Uterus (tissue), 4 donors: ENCODE data around the gene LGMN. TPM values are rescaled to one million over a fixed set of nuclear protein-coding genes. Genes with fewer than 3 reads are reported as not detected.
A peak's percentile ranks its signal among the peaks of the same experiment; 100 is the strongest.
"Not testable (repeated sequence)": the region's sequence is repeated elsewhere in the genome, so short reads cannot be mapped to it uniquely, and the experiment has no call there.

Source experiments
- DNase-seq, 2 donors: peaks; one replicate each; pipeline ENCODE4 v3.0.0-alpha.2; 2019 to 2020
- H3K27ac ChIP-seq, 2 donors: fragments of 200-600 bp; sonication (generic); 1 replicate in 1 of 2; 2 replicates in 1 of 2; pipeline ENCODE4 v1.5.1; 2016 to 2018
- H3K27me3 ChIP-seq, 2 donors: fragments of 200-600 bp; sonication (generic); one replicate each; pipeline ENCODE4 v1.5.1; 2018 to 2019; ENCODE audit warnings: control low read depth in 1 of 2
- H3K36me3 ChIP-seq, 2 donors: fragments of 200-600 bp; sonication (generic); one replicate each; pipeline ENCODE4 v1.5.1; 2019; ENCODE audit warnings: control low read depth in 1 of 2
- H3K4me1 ChIP-seq, 2 donors: fragments of 200-600 bp; sonication (generic); one replicate each; pipeline ENCODE4 v1.5.1; 2018 to 2019; ENCODE audit warnings: control low read depth in 1 of 2
- H3K4me3 ChIP-seq, 2 donors: fragments of 200-600 bp; sonication (generic); 1 replicate in 1 of 2; 2 replicates in 1 of 2; pipeline ENCODE4 v1.5.1; 2018 to 2019; ENCODE audit warnings: mild to moderate bottlenecking in 1 of 2
- H3K9me3 ChIP-seq, 2 donors: fragments of 200-600 bp; sonication (generic); one replicate each; pipeline ENCODE4 v1.5.1; 2019; ENCODE audit warnings: control low read depth in 1 of 2
- CTCF ChIP-seq, 4 experiments: fragments of 200-600 bp in 2 of 4; fragments of 450-650 bp in 2 of 4; sonication (generic) in 2 of 4; IDR thresholded peaks; one replicate each; pipeline ENCODE4 v1.5.1; 2016 to 2019; ENCODE audit warnings: antibody characterized with exemption in 4 of 4, mild to moderate bottlenecking in 2 of 4, moderate library complexity in 1 of 4
- POLR2A ChIP-seq, 2 donors: fragments of 450-650 bp; IDR thresholded peaks; one replicate each; pipeline ENCODE4 v1.6.1; 2016; ENCODE audit warnings: antibody characterized with exemption in 2 of 2, mild to moderate bottlenecking in 1 of 2, moderate library complexity in 1 of 2
- intact Hi-C: fragments of 100-400 bp; cut with DNase I; formaldehyde crosslinking; loops from one replicate; pipeline ENCODE4 v1.15.1; 2023; ENCODE audit warnings: low total_unique reads
- total RNA-seq, 4 donors: library from RNA; depleted of rRNA in 3 of 4; stranded (reverse); fragments of >200 nt in 3 of 4; gene quantifications; one replicate each; pipeline versions ENCODE4 v1.1.0 to v1.2.4, GENCODE V29; 2014 to 2023
- donor health status: DM: yes; HTN: yes; CAD: no.

LGMN gene
- total RNA-seq, 4 donors from 2014 or later: 13.6 to 91.4 (median 69.1) TPM

DNA sequence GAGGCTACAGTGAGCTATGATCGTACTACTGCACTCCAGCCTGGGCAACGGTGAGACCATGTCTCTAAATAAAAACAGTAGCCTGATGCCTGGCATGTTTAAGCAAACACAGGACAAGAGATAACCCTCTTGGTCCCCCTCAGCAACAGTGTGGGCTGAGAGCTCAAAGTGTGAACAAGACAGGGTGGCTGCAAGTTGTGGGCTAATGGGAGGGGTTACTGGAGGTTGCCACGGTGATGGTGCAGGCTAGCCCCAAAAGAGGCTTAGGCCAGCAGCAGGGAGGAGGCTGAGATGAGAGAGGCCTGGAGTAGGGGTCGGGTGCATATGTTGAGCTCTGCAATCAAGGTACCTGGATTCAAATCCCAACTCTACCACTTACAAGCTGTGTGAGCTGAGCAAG lies 3.4 kb upstream of the LGMN start:
- intact Hi-C loops: no loop called here
- H3K4me1 ChIP-seq: no peaks in the 10 kb centered on the region
- no peak overlapping the region for H3K27ac ChIP-seq
- TF ChIP-seq CTCF (IDR thresholded peaks at IDR 0.05) (no peak), POLR2A (IDR thresholded peaks at IDR 0.05) (no peak)
- H3K36me3 ChIP-seq: no peaks in the 10 kb centered on the region
- no peak overlapping the region for H3K4me3 ChIP-seq
- no peak for DNase-seq
- no peaks in the 10 kb centered on the region for H3K27me3 ChIP-seq
- no peaks in the 10 kb centered on the region for H3K9me3 ChIP-seq

- H3K4me1 ChIP-seq: no peaks in the 10 kb centered on the region
- no peak for TF ChIP-seq CTCF (IDR thresholded peaks at IDR 0.05)
- TF ChIP-seq POLR2A (IDR thresholded peaks at IDR 0.05): no peak
- no peaks in the 10 kb centered on the region for H3K27me3 ChIP-seq
- intact Hi-C loops: no loop called here
- H3K36me3 ChIP-seq: no peaks in the 10 kb centered on the region
- no peak overlapping the region for H3K4me3 ChIP-seq
- no peaks in the 10 kb centered on the region for H3K9me3 ChIP-seq
- no peak overlapping the region for H3K27ac ChIP-seq
- no peak for DNase-seq
These were observed 2.6 kb upstream of the LGMN start for GRCh38 chr14:92750994-92751400.

DNA sequence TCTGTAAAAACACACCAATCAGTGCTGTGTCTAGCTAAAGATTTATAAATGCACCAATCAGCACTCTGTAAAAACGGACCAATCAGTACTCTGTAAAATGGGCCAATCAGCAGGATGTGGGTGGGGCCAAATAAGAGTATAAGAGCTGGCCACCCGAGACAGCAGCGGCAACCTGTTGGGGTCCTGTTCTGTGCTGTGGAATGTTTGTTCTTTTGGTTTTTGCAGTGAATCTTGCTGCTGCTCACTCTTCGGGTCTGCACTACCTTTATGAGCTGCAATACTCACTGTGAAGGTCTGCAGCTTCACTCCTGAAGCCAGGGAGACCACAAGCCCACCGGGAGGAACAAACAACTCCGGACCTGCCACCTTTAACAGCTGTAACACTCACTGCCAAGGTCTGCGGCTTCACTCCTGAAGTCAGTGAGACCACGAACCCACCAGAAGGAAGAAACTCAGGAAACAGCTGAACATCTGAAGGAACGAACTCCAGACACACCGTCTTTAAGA lies 1.8 kb upstream of the LGMN start:
- DNase-seq, H3K4me1 ChIP-seq, H3K4me3 ChIP-seq, H3K9me3 ChIP-seq, H3K27ac ChIP-seq, intact Hi-C loops, H3K27me3 ChIP-seq, H3K36me3 ChIP-seq: not testable (repeated sequence)

- no peaks in the 10 kb centered on the region for H3K9me3 ChIP-seq
- no peaks in the 10 kb centered on the region for H3K27me3 ChIP-seq
- intact Hi-C loops: no loop called here
- H3K36me3 ChIP-seq: no peaks in the 10 kb centered on the region
- TF ChIP-seq CTCF (IDR thresholded peaks at IDR 0.05): no peak
- TF ChIP-seq POLR2A (IDR thresholded peaks at IDR 0.05): no peak
- H3K4me1 ChIP-seq: no peaks in the 10 kb centered on the region
- H3K4me3 ChIP-seq: peak overlapping the region; percentile 78 to 90
- DNase-seq: no peak
- peak overlapping the region; percentile 76 to 81 for H3K27ac ChIP-seq
These were observed 647 bp downstream of the LGMN start for GRCh38 chr14:92747701-92748258.

DNA sequence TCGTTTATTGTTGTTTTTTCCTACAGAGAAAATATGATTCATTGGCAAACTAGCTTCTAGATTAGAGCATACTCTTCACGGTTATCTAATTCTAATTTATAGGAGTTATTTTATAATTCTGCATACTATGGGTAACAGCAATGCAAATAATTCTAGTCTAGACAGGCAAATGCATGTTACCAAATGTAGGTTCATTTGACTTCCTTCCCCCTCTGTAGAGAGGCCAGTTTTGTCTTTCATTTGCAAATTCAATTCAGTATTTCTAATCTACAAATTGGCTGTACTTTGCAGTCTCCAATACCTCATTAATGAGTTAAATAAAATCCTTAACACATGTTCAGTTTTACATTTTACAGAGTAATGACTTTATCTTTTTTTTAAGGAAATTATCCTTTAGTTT lies 4.2 kb downstream of the LGMN start:
- TF ChIP-seq POLR2A (IDR thresholded peaks at IDR 0.05) (no peak), CTCF (IDR thresholded peaks at IDR 0.05) (no peak)
- Histone ChIP-seq H3K27ac (no peak overlapping the region), H3K27me3 (no peaks in the 10 kb centered on the region), H3K36me3 (no peaks in the 10 kb centered on the region), H3K9me3 (no peaks in the 10 kb centered on the region), H3K4me1 (no peaks in the 10 kb centered on the region), H3K4me3 (no peak overlapping the region)
- intact Hi-C loops: no loop called here
- DNase-seq: no peak

GRCh38 chr14:92740440-92740839 lies 8.0 kb downstream of the LGMN start:
- no peak for DNase-seq
- TF ChIP-seq CTCF (IDR thresholded peaks at IDR 0.05) (no peak), POLR2A (IDR thresholded peaks at IDR 0.05) (no peak)
- no peaks in the 10 kb centered on the region for H3K4me1 ChIP-seq
- H3K9me3 ChIP-seq: no peaks in the 10 kb centered on the region
- H3K36me3 ChIP-seq: no peaks in the 10 kb centered on the region
- H3K4me3 ChIP-seq: no peak overlapping the region
- intact Hi-C loops: no loop called here
- no peaks in the 10 kb centered on the region for H3K27me3 ChIP-seq
- H3K27ac ChIP-seq: no peak overlapping the region
